CD4-positive, alpha-beta T cell treated with Interleukin-15 for 1 hour (primary cell): ENCODE measurements around the gene DUSP5.

Experiments
- DNase-seq: peaks from one replicate; pipeline ENCODE4 v3.0.0-alpha.2; 2020

Gene DUSP5

DNA sequence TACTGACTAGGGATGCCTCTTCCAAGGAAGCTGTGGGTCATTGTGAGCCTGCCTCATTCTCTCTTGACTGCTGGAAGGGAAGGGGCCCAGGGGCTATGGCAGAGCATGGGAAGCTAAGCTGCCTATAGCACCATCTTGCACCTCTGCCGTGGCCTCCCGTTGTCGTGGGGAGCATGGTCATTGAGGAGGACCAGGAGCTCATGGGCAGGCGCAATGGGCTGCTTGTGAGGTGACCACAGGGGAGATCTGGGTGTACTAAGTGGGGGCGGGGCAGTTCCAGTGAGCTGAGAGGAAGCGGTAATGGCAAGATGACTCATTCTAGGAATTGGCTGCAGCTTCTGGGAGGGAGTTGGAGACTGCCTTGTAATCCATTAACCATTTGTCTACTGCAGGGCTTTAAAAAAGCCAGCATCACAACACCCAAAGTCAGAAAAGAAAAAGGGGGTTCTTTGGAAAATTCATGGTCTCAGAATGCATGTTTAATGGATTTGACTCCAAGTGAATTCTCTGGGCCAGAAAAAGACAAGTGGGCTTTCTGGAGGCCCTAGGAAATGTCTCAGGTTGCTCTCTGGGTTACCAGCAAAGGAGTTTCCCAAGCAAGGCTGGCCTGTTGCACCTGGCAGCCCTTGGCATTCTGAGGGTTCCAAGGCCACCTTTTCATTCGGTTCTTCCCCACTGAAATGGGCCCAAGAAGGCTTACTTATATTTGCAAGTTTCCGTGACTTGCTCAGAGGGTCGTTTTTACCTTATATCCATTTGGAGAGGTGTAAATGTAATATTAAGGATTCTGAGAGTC lies 3.6 kb downstream of the DUSP5 start:
- peak; percentile 80 for DNase-seq

DNA sequence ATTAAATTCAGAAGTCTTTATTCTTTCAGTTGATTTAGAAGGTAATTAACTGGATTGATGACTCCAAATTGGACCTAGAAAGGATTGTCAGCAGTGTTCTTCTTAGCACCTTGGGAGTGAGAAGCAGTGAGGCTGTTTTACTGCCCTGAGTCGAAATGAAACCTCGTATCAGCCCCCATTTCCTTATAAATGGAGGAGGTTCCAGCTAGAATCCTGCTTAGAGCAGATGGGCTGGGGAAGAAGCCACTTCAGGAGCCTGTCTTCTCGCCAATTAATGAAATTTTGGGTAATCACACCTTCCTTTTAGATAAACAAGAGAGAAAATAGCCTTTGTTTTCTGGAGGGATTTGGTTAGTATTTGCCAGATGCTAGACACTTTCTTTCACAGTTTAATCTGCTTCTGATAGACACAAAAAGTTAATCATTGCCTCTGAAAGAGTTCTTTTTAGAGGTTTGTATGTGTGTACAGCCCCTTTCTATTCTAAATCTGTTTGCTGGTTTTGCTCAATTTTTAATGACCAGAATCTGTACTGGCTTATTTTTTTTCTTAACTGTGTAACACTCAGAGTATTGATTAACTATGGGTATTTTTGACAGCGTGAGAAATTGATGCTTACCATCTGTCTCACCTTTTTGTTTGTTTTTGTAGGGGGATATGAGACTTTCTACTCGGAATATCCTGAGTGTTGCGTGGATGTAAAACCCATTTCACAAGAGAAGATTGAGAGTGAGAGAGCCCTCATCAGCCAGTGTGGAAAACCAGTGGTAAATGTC lies 4.6 kb downstream of the DUSP5 start:
- DNase-seq: no peak

- peak; percentile 60 for DNase-seq
Measured at GRCh38 chr10:110502851-110503301, 5.2 kb downstream of the DUSP5 start.

DNA sequence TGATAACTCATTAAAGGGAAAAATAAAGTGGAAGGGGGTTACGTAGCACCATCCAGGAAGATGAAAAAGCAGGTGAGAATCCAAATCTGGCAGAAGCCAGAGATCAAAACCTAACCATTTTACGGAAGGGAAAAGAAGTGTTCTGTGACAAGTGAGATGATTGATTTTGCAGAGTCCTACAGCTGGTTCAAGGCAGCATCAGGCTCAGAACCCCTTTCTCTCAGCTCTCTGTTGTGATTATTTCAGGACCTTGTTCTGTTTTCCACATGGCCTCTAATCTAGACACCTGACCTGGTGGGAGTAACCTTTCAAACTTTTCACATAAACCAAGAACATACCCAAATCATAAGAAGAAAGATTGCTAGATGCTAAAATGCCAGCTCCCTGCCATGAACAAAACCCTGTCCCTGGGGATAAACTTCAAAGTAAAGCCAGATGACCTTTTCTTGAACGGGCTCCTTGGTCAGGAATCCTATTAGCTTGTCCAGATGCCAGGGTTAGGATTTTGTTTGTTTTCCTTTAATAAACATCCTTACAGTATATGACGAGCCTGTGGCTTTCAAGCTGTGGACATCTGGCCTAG lies 5.9 kb downstream of the DUSP5 start:
- no peak for DNase-seq

- peak; percentile 81 for DNase-seq
Measured at GRCh38 chr10:110504111-110504735, 6.5 kb downstream of the DUSP5 start.

GRCh38 chr10:110505130-110505770 lies 7.5 kb downstream of the DUSP5 start:
- no peak for DNase-seq

DNA sequence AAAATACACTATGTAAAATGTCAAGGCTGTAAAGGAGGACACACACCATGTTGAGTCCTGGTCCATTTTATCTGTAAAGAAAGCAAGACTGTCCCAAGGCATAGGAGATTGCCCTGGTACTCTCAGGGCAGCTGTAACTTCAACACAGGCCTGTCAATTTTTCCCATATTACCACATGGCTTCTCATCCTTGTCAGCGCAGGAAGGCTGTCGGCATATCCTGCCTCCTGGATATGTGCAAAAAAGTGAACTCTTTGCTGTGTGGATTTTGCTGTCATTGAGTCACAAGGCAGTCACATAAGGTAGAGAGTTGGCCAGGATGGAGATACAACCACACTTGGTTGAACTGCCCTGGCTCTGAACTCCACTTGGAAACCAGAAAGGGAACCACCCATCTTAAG lies 8.7 kb downstream of the DUSP5 start:
- DNase-seq: no peak

- no peak for DNase-seq
Measured at GRCh38 chr10:110507346-110507745, 9.6 kb downstream of the DUSP5 start.

- no peak for DNase-seq
Measured at GRCh38 chr10:110508159-110508788, 10.6 kb downstream of the DUSP5 start.

GRCh38 chr10:110508806-110509544 lies 11.3 kb downstream of the DUSP5 start:
- no peak for DNase-seq

GRCh38 chr10:110509560-110509959 lies 11.9 kb downstream of the DUSP5 start:
- DNase-seq: no peak

GRCh38 chr10:110510086-110510485 lies 12.4 kb downstream of the DUSP5 start:
- no peak for DNase-seq

- DNase-seq: no peak
Measured at GRCh38 chr10:110510730-110511129, 13.0 kb downstream of the DUSP5 start.

GRCh38 chr10:110511734-110512449 lies 14.2 kb downstream of the DUSP5 start:
- DNase-seq: no peak

GRCh38 chr10:110512461-110513187 lies 14.9 kb downstream of the DUSP5 start:
- DNase-seq: no peak

DNA sequence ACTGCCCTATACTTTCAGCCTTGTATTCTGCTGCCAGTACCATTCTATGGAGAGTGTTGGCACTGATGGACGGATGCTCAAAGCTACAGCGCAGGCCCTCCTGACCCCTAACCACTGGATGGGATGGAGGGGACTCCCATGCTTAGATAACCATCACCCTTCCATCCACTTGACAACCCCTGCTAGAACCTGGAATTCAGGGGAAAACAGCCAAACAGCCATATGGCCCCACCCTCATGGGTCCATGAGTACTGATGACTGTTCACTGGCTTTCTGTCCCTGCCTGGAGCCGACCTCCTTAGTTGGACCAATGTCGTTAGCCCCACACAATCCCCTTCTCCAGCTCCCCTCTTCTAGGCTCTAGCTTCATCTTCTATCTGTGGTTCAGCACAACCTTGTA lies 16.2 kb downstream of the DUSP5 start:
- DNase-seq: no peak

DNA sequence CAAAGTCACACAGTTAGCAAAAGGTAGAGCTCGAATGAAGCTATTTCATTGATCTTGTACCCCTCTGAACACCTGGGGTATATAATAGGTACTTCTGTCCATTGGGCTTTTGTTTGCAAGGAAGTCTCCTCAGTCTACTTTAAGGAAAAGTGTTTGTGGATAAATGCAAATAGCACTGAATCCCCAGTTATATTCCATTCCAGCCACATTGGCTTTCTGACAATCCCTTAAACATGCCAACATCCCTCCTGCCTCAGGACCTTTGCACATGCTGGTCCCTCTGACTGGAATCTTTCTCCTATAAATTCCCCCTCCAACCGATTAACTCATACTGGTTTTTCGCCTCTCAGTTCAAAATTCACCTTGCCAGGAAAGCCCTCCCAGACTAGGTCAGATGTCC lies 17.1 kb downstream of the DUSP5 start:
- DNase-seq: no peak

DNA sequence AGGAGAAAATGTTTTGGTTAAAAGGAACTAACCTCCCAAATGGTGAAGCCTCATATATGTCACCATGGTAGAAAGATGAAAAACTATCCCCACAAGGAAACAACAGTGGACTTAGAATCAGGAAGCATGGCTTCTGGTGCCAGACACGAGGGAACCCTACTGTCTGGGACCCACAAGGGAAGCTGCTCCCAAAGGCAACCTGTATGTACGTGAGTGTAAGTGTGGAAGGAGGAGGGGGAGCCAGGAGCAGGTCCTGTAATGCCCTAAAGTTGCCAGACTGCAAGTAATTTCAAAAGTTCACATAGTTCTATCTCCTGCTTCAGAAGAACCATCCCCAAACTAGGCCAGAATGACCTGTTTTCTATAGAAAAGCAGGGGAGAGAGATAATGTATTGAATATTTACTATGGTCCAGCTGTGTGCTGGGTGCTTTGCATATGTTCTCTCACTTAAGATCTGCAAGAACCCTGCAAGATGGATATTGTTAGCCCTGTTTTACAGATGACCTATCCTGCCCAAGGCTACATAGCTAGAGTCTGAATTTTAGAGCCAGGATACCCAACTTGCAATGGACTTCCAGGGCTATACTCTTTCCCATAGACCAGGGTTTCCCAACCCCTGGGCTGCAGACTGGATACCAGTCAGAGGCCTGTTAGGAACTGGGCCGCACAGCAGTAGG lies 19.2 kb downstream of the DUSP5 start:
- no peak for DNase-seq

GRCh38 chr10:110522365-110522988 lies 24.8 kb downstream of the DUSP5 start:
- DNase-seq: no peak
